GM18520 (cell line): ENCODE data around the gene ANO1.

ENCODE experiments used
- ATAC-seq: cut with Tn5 transposase; IDR thresholded peaks from one replicate; pipeline ENCODE4 v1.9.1; 2021; ENCODE audit not compliant: unreplicated experiment

ANO1 gene

DNA sequence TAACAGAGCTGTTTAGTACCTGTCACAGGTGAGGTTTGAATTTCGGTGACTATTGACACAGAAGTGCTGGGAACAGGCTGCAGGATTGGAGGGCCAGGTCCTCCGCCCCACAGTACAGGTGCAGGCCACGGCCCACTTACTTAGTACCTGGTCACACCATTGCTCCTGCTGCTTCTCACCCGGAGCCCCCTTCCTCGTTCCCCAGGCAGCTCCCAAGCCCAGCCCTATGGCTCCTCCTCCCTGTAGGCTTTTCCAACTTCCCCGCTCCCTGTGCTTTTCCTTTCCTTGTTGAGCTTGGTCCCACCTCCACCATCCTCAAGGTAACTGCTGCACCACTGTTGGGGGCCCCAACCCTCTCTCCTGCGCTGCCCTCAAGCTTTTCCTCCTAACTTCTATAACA lies 27.9 kb upstream of the ANO1 start:
- ATAC-seq: no peak

DNA sequence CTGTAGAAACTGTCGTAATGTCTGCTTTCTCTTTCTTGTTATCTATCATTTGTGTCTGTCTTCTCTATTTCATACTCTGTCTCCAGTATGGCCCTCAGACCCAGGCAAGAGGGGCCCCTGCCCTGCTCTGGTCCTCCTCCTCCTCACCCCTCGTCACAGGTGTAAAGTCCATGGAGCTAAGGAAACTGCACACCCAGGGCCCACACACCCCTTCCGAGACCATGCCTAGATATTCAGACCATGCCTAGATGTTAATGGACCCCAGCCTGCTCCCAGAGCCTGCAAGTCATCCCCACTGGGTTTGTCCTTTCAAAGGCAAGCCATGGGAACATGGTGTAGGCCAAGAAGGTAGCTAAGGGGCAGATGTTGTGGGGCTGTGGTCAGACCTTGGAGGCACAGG lies 24.1 kb upstream of the ANO1 start:
- no peak for ATAC-seq

DNA sequence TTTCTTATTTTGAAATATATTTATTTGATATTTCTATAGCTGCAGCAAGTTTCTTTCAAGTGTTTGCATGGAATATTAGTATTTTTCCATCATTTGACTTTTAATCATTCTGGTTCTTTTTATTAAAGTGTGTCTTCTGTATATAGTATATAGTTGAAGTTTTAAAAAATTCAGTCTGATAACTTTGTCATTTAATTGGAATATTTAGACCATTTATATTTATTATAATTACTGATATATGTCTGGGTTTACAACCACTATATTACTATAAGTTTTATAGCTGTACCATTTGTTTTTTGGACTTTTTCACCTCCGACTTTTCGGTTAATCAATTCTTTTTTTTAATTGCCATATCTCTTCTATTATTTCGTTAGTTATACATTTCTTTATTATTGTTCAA lies 22.7 kb upstream of the ANO1 start:
- ATAC-seq: no peak

DNA sequence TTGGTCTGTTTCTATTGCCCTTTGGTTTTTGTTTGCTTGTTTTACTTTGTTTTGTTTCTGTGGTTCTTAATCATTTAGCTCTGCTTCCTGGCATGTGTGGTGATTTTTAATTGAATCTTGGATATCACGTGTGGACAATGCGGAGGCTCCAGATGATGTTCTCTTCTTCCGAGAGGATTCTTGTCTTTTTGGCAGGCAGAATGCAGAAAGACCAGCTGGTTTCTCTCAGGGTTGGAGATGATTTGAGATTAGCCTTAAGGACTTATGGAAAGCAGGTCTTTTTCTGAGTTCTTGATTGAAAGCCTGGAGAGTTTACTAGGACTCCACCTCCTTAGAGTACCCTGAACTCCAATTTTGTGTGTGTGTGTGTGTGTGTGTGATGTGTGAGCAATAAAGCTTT lies 21.0 kb upstream of the ANO1 start:
- ATAC-seq: no peak

DNA sequence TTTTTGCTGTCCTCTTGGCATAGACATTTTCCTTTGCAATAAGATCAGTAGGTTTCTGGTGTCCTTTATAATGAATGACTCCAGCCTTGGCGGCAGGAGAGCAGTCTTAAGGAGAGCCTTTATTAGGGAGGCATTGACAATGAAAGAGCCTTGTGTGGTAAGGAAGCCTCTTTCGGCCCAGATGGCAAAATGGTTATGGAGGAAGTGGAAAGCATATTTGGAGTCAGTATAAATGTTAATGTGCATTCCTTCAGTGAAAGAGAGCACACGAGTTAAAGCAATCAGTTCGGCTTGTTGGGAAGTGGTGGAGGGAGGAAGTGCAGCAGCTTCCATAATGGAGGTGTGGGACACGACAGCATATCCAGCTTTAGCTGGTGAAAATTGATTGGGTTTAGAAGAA lies 18.1 kb upstream of the ANO1 start:
- no peak for ATAC-seq

DNA sequence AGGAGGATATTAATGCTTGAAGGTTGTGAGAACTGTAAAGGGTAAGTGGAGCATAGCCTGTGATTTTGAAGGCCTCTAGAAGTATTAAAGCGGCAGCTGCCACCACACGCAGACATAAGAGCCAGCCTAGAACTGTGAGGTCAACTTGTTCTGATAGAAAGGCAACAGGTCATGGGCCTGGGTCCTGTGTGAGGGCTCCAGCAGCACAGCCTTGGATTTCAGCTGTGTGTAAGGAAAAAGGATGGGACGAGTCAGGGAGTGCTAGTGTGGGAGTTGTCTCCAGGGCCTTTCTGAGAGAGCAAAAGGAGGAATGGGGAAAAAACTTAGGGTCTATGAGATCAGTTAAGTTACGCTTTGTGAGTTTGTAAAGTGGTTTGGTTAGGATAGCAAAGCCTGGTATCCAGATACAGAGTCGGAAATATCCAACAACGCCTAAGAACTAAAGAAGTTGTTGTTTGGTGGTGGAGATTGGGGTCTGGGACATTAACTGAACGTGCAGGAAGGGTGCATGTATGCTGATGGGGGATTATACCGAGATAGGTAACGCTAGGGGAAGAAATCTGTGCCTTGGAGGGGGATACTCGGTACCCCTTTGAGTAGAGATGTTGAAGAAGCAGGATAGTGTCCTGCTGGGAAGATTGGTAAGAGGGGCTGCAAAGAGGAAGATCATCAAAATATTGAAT lies 17.4 kb upstream of the ANO1 start:
- ATAC-seq: no peak

DNA sequence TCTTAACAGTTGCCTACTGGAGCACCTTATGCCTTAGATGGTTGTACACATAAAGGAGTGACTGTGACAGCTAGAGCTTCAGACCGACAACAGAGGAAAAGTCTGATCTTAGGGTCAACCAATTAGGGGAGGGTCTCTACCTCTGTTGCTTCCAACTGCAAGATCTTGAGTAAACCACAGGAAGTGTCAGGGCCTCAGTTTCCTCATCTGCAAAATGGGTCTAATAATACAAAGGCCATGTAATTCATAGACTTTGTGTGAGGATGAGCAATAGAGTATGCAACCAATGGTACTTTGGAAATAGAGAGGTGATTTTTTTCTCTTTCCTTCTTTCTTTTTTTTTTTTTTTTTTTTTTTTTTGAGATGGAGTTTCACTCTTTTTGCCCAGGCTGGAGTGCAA lies 16.4 kb upstream of the ANO1 start:
- no peak for ATAC-seq

DNA sequence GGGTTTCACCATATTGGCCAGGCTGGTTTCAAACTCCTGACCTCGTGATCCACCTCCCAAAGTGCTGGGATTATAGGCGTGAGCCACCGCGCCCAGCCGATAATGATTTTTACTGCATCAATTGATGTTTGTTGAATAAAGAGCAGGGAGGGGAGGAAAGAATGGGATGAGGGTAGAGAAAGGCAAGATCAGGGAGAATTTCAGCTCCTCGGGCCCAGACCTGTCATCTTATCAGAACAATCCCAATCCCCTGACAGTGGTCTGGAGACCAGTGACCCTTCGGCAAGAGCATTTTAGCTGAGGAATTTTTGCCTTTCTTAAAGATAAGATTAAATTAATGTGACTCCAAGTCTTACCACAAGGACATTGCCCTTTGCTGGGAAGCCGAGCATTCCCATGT lies 15.0 kb upstream of the ANO1 start:
- no peak for ATAC-seq

DNA sequence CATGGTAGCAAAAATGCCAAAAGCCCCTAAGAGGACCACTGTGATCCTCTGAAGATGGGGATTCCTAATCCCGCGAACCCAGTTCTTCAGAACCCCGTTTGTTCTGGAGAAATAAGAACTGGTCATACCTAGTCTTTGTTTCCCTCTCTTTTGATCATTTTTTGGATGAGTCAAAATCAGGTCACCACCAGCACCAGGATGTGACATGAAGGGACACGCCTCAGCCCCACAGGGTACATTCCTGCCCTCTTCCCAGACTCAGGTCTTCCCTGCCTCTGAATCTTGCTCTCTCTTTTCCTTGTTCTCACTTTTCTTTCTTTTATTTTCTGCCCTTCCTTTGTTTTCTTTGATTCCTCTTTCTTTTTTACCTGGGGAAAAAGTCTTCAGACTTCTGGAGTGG lies 14.6 kb upstream of the ANO1 start:
- no peak for ATAC-seq

DNA sequence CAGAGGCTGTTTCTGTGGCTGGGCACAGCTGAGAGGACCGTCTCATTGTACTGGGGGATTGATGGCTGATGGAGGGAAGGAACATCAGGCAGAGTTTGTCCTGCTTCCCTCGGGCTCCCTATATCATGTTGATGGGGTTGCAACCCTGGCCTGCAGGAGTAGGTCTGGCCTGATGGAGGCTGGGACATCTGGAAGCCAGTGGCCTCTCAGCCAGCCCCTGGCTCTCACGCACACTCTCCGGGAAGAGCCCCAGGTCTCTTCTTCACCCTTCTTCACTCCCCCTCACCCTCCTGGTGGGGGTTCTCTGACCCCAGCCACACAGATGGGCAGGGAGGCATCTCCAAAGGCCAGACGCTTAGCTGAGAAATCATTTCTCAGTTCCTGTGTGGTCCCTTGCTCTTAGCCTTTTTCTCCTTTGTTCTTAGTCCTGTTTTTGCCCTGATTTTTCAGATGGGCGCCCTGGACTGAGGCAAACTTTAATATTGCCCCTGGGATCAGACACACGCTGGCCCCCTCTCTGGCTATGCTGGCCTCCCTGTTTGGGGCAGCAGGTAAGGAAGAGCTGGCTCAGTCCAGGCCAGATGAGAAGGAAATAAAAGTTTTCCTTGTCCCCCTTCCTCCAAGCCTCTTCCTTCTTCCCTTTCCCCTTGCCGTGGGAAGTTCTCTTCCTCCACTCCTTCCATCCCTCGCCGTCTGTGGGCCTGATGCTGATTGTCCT lies 13.9 kb upstream of the ANO1 start:
- no peak for ATAC-seq

DNA sequence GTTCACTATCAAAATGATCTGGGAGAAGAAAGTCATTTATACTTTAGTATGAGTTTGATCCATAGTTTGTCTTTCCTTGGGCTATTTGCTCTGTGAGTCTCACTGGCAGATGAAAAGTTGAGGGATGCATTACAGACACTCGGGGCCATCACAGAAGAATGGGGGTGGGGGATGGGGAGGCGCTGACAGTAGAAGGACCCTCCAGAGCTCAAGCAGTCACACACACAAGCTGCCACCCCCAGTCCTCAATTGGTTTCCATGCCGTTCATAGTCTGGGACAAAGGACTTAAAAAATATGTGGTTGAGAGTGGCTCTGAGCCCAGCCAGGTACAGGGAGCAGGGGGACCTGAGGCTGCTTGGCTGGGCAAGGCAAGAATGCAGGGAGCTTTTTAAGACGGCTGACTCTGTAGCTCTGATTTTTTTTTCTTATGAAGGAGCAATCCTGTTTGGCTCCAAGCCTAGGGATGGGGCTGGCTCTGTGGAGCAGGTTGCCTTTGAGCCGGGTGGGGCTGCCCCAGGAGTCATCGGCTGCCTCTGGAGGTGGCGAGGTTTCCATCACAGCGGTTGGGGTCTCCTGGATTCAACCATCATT lies 13.3 kb upstream of the ANO1 start:
- ATAC-seq: no peak

DNA sequence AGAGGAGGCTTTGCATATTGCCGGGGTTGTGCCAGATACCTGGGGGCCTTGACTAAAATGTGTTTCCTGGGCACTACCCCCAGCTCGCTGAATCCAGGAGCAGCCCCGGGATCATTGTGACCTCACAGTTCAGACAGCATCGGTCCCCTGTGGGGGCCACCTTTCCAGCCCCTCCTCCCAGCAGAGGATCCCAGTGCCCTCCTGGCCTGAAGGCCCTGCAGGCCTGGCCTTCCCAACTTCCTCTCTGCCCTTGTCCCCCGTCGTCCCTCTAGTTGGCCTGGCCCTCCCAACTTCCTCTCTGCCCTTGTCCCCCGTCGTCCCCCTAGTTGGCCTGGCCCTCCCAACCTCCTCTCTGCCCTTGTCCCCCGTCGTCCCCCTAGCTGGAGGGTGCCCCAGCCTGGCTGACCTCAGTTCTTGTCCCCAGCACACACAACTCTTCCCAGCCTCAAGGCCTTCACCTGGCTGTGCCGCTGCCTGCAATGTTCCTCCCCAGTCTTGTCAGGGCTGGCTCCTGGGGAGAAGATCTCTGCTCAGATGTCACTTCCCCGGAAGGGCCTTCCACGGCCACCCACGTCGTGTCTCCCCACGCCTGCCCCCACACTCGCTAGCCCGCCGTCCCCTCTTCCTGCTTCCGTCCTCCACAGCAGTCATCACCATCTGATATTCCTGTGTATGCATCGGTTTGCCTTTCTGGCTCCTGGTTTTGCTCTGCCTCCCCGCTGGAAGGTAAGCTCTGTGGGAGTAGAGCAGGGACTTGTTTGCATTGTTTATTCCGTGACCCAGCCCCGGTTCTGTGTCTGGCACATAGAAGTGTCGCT lies 12.6 kb upstream of the ANO1 start:
- ATAC-seq: no peak

DNA sequence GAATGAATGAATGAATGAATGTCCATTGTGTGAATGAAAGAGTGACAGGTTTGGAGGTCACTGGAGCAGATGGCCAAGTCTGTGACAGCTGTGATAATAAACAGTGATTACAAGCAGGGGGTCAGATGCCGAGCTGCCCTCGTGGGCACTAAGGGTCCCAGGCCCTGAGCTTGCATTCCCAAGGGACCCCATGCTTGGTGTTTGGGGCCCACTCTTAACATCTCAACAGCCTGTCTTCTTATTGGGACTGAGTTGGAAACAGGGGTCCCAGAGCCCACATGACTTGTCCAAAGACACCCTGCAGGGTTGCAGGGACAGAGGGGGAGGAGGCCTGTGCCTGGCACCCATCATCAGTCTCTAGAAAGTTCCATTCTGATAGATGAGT lies 12.0 kb upstream of the ANO1 start:
- no peak for ATAC-seq

DNA sequence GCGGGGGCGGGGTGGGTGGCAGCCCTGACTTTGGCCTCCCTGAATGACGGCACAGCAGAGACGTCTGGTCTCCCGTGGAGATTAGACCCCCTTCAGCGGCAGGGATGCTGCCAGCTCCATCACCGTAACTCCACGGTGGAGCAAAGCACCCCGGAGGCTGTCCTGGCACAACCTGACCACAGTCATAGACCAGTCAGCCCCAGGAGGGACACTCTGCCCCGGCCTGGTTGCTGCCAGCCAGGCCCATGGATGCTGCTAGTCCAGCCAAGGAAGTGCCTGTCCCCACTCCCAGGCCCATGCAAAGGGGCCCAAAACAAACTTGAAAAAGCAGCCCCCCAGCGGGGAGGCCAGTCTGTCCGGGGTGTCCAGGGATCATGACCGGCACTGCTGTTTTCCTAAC lies 11.5 kb upstream of the ANO1 start:
- ATAC-seq: no peak

DNA sequence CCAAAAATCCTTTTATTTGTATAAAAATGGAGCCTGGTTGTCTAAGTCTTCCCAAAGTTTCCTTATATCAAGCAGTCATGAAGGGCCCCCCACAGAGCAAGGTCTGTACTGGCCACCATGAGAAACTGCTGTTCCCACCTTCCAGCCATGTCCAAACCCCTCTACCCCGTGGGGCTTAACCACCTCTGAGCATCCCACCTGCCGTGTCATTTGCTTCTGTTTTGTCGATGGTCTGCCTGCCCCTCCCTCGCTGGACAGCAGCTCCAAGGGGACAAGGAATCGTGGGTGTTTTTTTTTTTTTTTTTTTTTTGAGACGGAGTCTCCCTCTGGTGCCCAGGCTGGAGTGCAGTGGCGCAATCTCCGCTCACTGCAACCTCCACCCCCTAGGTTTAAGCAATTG lies 11.1 kb upstream of the ANO1 start:
- ATAC-seq: no peak

DNA sequence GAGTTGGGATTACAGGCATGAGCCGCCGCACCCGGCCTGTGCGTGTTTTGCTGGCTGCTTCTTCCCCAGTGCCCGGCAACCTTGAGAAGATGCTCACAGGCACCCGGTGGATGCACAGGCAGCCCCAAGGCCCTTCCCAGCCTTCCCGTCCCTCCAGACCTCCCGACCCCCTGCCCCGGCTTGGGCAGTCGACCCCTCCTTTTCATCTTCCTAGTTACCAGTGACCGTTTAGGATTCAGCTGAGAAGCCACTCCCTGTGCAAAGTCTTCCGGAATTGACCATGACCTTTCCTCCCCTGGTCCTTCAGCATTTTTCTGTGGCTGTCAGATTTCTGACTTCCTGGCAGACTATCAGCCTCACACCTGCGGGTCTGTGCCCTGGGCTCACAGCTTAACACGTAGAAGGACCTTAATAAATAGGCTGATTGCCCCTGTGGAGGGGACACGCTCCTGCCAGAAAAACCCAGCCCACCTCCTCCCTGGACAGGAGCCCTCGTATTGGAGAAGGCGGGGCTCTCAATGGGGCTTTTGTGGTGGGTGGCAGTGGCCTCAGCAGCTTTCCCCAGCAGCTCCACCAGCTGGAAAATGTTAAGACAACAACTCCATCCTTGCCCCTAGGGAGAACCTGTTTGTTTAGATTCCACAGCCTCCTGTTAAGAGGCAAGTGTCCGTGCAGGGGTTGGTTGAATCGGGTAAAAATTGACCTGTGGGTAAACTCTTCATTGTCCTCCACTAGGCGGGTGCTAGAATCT lies 10.4 kb upstream of the ANO1 start:
- ATAC-seq: no peak

DNA sequence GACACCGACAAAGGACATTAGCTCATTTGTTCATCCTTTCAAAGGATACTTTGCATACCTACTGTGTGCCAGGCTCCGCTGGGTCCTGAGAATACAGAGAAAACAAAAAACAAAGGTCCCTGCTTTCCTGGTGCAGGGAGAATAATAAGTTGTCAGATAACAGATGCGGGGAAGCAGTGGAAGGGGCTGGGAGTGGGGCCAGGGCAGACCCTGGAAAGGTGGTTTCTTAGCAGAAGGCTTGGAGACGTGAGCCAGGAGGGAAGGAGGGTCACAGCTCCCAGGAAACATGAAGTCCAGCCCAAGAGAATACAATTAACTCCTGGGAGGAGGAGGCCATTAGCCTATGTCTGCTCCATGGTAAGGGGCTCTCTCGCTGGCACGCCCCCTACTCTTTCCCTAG lies 9.8 kb upstream of the ANO1 start:
- no peak for ATAC-seq

DNA sequence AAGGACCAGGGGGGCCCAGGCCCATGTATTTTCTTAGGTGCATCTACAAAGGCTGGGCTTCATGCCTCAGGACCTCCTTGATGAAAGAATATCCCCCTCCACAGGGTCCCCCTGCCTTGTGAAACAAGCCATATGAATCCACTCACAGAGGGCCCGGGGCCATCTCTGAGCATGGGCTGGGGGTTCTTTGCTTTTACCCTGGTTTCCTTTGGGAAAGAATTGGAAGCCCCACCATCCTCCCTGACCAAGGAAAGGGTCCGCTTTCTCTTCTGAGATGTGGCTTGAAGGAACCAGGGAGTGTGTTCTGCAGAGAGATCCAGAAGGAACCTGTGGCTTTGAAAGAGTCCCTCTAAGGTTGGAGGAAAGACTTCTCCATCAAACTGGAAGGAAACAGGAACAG lies 9.2 kb upstream of the ANO1 start:
- no peak for ATAC-seq

DNA sequence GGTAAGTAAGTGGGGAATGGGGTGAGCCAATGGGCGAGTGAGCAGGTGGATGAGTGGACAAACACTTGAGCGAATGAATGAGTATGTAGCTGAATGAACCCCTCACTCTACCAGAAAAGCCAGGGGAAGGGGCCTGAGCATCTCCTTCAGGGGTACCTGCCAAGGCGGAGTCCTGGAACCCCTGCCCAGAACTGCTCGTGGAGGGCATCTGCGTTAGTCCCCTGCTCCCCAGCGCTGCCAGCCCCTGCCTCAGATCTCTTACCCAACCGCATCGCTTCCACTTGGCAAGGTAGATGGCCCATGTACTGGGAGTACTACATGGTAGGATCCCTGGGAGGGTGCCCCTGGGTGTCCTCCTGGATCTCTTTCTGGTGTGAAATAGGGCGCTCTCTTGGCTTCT lies 7.4 kb upstream of the ANO1 start:
- ATAC-seq: no peak

DNA sequence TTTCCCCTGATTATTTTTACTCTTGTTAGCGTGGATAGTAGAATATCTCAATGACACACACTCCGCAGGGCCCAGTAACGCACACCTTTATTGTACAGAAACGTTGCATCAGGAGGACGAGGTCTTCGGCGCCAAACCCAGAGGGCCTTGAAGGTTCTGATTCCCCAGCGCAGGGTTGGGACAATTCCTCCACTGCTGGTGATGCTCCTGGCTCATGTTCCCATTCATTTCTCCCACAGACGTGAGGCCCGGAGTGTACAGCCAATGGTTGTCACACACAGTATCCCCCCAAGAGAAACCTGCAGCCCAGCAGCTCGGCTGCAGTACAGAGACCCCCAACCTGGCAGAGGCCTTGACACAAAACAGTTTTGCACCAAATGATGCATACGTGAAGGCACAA lies 6.1 kb upstream of the ANO1 start:
- no peak for ATAC-seq

DNA sequence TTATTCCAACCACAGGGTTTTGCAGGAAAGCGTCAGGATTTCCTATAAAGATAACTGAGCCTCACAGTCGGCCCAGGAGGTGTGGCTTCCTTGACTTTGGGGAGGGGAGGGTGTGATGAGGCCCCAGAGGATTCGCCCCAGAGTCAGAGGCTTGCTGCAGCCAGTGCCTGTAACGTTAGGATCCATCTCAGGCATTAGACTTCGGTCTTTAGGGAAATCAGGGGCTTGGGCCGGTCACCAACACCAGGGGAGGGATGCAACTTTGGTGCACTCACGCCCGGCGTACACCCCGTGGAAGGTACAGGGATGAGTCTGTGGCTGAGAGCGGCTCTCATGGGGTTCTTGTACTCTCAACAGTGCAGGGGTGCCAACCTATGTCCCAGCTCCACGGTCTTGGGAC lies 5.7 kb upstream of the ANO1 start:
- no peak for ATAC-seq
